GM12878 (cell line): ENCODE measurements around the gene SLAMF1. TPM values are rescaled to one million over a fixed set of nuclear protein-coding genes. Genes with fewer than 3 reads are reported as not detected.

Source experiments
- HDGF ChIP-seq: fragments of 450-650 bp; IDR thresholded peaks from 2 replicates; pipeline ENCODE4 v1.6.1; 2016; ENCODE audit warnings: antibody characterized with exemption
- IKZF1 ChIP-seq: fragments of 450-650 bp; conservative IDR thresholded peaks from 2 replicates; pipeline ENCODE4 v1.6.1; 2017; ENCODE audit warnings: antibody characterized with exemption, mild to moderate bottlenecking
- POLR2AphosphoS2 ChIP-seq: IDR thresholded peaks from 2 replicates; pipeline ENCODE4 v1.6.1; 2011; ENCODE audit warnings: low read depth, mild to moderate bottlenecking, low read length, improper control_type of control experiment, moderate library complexity
- POLR2AphosphoS5 ChIP-seq: IDR thresholded peaks from 2 replicates; pipeline ENCODE4 v1.6.1; 2011; ENCODE audit warnings: mild to moderate bottlenecking, low read length, inconsistent platforms
- RAD51 ChIP-seq: fragments of 450-650 bp; IDR thresholded peaks from 2 replicates; pipeline ENCODE4 v1.6.1; 2016; ENCODE audit warnings: moderate library complexity, mild to moderate bottlenecking, inconsistent platforms
- SMAD1 ChIP-seq: fragments of 450-650 bp; IDR thresholded peaks from 2 replicates; pipeline ENCODE4 v1.6.1; 2018; ENCODE audit warnings: mild to moderate bottlenecking, low read depth; ENCODE audit not compliant: partially characterized antibody
- TCF12 ChIP-seq: IDR thresholded peaks from 2 replicates; pipeline ENCODE4 v1.6.1; 2011; ENCODE audit warnings: low read depth, mild to moderate bottlenecking, low read length
- ZBED1 ChIP-seq: IDR thresholded peaks from 2 replicates; pipeline ENCODE4 v1.6.1; 2016; ENCODE audit warnings: borderline replicate concordance
- ZNF384 ChIP-seq: IDR thresholded peaks from 2 replicates; pipeline ENCODE4 v1.6.1; 2012; ENCODE audit warnings: low read depth, mild to moderate bottlenecking, low read length, improper control_type of control experiment, borderline replicate concordance
- polyA plus RNA-seq, 11 experiments: library from polyadenylated mRNA; depleted of rRNA in 4 of 11; unstranded in 6 of 11; stranded (reverse) in 5 of 11; fragments of >200 nt; fragmentation: Nextera tagmentation in 4 of 11; fragmentation: Illumina TruSeq in 1 of 11; extraction: Ambion mirVana in 4 of 11; extraction: Trizol in 1 of 11; gene quantifications; 1 replicate in 1 of 11; 2 replicates in 10 of 11; pipeline versions ENCODE4 v1.2.1 to v1.2.3, GENCODE V29; 2011 to 2016; ENCODE audit warnings: inconsistent platforms in 2 of 11, missing spikeins in 2 of 11, low read depth in 1 of 11
- total RNA-seq, 4 experiments: library from RNA; depleted of rRNA in 3 of 4; stranded (reverse); fragments of >200 nt in 3 of 4; fragmentation: Illumina TruSeq in 1 of 4; extraction: Trizol in 1 of 4; gene quantifications; 2 replicates each; pipeline versions ENCODE4 v1.2.1 to v1.2.3, GENCODE V29; 2013 to 2021
- TF ChIP-seq, protein P1 (sequence below): IDR thresholded peaks from 2 replicates; pipeline ENCODE4 v1.6.1; 2012; ENCODE audit warnings: low read length, inconsistent platforms
- TF ChIP-seq, protein P2 (sequence below): fragments of 450-650 bp; IDR thresholded peaks from 2 replicates; pipeline ENCODE4 v1.6.1; 2017; ENCODE audit warnings: low read depth, mild to moderate bottlenecking, moderate library complexity
- TF ChIP-seq, protein P3 (sequence below): fragments of 450-650 bp; IDR thresholded peaks from 2 replicates; pipeline ENCODE4 v1.6.1; 2018; ENCODE audit warnings: borderline replicate concordance, mild to moderate bottlenecking; ENCODE audit not compliant: partially characterized antibody
- TF ChIP-seq, protein P4 (sequence below): fragments of 450-650 bp; IDR thresholded peaks from 2 replicates; pipeline ENCODE4 v1.6.1; 2018; ENCODE audit warnings: mild to moderate bottlenecking, low read depth, moderate library complexity; ENCODE audit not compliant: partially characterized antibody

SLAMF1 gene
- total and polyA plus RNA-seq, 10 of the 15 experiments (the other 5 are each of a cell fraction or from before 2014, with no cell fraction given): 87.3 to 260 (median 131) TPM

DNA sequence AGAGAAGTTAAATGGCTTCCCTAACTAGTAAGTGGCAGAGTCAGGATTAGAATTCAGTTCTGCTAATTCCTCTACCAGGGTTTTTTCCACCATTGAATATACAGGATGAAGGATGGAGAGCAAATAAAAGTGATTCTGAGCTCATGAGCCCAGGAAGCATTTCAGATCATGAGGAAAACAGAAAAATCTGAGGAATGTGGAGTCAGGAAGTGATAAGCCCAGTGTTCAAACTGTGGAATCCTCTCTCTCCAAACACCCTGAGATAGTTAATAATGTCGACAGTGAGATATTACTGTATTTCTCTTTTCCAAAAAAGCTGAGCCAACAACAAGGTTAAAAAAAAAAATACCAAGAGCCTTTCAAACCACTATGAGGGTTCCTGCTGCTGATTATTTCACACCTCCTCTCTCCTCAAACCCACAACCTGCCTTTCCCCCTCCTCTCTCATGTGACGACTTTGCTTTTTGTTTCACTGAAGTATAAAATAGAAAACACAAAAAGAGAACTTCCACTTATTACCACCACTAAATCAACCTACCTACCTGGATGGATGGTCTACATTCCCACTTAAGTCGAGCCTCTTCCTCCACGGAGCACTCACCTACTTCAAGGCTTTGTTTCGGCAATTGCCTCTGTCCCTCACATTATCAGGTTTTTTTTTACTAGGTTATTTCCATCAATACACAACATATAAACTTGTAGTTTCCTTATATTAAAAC is 8.9 kb downstream of the SLAMF1 start (continued):
- TF ChIP-seq RAD51 (peak; percentile 66), POLR2AphosphoS5 (peak; percentile 70), ZNF384 (peak; percentile 86), SMAD1 (peak; percentile 77), ZBED1 (peak; percentile 33; the same call in 1 of the 2 replicates), POLR2AphosphoS2 (0 out of 2 replicates have a peak, but pooled peaks have one; percentile 68), HDGF (0 out of 2 replicates have a peak, but pooled peaks have one; percentile 18), TCF12 (no peak), IKZF1 (peak; percentile 37; the same call in 1 of the 2 replicates)
- TF ChIP-seq, protein P1, sequence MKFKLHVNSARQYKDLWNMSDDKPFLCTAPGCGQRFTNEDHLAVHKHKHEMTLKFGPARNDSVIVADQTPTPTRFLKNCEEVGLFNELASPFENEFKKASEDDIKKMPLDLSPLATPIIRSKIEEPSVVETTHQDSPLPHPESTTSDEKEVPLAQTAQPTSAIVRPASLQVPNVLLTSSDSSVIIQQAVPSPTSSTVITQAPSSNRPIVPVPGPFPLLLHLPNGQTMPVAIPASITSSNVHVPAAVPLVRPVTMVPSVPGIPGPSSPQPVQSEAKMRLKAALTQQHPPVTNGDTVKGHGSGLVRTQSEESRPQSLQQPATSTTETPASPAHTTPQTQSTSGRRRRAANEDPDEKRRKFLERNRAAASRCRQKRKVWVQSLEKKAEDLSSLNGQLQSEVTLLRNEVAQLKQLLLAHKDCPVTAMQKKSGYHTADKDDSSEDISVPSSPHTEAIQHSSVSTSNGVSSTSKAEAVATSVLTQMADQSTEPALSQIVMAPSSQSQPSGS: peak; percentile 49
- TF ChIP-seq, protein P2, sequence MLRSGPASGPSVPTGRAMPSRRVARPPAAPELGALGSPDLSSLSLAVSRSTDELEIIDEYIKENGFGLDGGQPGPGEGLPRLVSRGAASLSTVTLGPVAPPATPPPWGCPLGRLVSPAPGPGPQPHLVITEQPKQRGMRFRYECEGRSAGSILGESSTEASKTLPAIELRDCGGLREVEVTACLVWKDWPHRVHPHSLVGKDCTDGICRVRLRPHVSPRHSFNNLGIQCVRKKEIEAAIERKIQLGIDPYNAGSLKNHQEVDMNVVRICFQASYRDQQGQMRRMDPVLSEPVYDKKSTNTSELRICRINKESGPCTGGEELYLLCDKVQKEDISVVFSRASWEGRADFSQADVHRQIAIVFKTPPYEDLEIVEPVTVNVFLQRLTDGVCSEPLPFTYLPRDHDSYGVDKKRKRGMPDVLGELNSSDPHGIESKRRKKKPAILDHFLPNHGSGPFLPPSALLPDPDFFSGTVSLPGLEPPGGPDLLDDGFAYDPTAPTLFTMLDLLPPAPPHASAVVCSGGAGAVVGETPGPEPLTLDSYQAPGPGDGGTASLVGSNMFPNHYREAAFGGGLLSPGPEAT: peak; percentile 91
- TF ChIP-seq, protein P3, sequence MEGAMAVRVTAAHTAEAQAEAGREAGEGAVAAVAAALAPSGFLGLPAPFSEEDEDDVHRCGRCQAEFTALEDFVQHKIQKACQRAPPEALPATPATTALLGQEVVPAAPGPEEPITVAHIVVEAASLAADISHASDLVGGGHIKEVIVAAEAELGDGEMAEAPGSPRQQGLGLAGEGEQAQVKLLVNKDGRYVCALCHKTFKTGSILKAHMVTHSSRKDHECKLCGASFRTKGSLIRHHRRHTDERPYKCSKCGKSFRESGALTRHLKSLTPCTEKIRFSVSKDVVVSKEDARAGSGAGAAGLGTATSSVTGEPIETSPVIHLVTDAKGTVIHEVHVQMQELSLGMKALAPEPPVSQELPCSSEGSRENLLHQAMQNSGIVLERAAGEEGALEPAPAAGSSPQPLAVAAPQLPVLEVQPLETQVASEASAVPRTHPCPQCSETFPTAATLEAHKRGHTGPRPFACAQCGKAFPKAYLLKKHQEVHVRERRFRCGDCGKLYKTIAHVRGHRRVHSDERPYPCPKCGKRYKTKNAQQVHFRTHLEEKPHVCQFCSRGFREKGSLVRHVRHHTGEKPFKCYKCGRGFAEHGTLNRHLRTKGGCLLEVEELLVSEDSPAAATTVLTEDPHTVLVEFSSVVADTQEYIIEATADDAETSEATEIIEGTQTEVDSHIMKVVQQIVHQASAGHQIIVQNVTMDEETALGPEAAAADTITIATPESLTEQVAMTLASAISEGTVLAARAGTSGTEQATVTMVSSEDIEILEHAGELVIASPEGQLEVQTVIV: no peak
- TF ChIP-seq, protein P4, sequence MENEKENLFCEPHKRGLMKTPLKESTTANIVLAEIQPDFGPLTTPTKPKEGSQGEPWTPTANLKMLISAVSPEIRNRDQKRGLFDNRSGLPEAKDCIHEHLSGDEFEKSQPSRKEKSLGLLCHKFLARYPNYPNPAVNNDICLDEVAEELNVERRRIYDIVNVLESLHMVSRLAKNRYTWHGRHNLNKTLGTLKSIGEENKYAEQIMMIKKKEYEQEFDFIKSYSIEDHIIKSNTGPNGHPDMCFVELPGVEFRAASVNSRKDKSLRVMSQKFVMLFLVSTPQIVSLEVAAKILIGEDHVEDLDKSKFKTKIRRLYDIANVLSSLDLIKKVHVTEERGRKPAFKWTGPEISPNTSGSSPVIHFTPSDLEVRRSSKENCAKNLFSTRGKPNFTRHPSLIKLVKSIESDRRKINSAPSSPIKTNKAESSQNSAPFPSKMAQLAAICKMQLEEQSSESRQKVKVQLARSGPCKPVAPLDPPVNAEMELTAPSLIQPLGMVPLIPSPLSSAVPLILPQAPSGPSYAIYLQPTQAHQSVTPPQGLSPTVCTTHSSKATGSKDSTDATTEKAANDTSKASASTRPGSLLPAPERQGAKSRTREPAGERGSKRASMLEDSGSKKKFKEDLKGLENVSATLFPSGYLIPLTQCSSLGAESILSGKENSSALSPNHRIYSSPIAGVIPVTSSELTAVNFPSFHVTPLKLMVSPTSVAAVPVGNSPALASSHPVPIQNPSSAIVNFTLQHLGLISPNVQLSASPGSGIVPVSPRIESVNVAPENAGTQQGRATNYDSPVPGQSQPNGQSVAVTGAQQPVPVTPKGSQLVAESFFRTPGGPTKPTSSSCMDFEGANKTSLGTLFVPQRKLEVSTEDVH: peak; percentile 15
